ENCODE data around the gene WIPF1. TPM values are rescaled to one million over a fixed set of nuclear protein-coding genes. Genes with fewer than 3 reads are reported as not detected.
A peak's percentile ranks its signal among the peaks of the same experiment; 100 is the strongest.

The WIPF1 gene
- total RNA-seq, 2 donors from 2014 or later = 8.0 to 15.5 TPM

- no peak for ATAC-seq
- H3K9me3 ChIP-seq = no peaks in the 10 kb centered on the region
- TF ChIP-seq CTCF (IDR thresholded peaks at IDR 0.05) (no peak), POLR2A (IDR thresholded peaks at IDR 0.05) (no peak)
- H3K4me1 ChIP-seq = peaks cover 9% of the 10 kb centered on the region
- no peaks in the 10 kb centered on the region for H3K27me3 ChIP-seq
- no peak overlapping the region for H3K27ac ChIP-seq
- no peak for DNase-seq
- WGBS, 2 donors = 0 to 90% methylated on average over 1 of the region's 1 CpG
- intact Hi-C loops (cut with DNase I) = no loop called here
- H3K36me3 ChIP-seq (replicated peaks in 1 of 2; ENCODE audit: insufficient read depth in 1 of 2, low read depth in 2 of 2) = no peaks in the 10 kb centered on the region
- no peak overlapping the region for H3K4me3 ChIP-seq
Measured at GRCh38 chr2:174569678-174570077, 27.9 kb downstream of the WIPF1 start.

DNA sequence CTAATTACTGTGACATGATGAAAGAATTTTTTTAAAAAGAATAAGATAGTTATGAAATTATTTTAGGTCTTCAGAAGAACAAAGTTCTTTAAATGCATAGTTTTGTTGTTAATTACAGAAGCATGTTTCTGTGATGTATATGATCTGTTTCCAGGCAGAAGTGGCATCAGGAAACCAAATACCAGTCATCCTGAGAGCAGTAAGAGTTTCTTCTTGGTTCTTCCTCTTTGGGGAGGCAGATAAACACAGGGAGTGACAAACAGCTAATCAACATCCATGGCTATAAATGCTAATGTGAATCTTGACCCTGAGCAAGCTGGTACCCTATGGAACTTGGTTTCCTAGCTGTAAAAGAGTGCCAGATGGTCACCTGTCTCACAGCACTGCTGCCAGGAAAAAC lies 29.2 kb downstream of the WIPF1 start:
- H3K27me3 ChIP-seq = no peaks in the 10 kb centered on the region
- H3K4me1 ChIP-seq = peaks cover 6% of the 10 kb centered on the region
- intact Hi-C loops (cut with DNase I) = no loop called here
- ATAC-seq = no peak
- no peak overlapping the region for H3K4me3 ChIP-seq
- TF ChIP-seq CTCF (IDR thresholded peaks at IDR 0.05) (no peak), POLR2A (IDR thresholded peaks at IDR 0.05) (no peak)
- H3K9me3 ChIP-seq = no peaks in the 10 kb centered on the region
- H3K36me3 ChIP-seq (replicated peaks in 1 of 2; ENCODE audit: insufficient read depth in 1 of 2, low read depth in 2 of 2) = no peaks in the 10 kb centered on the region
- no peak for DNase-seq
- no peak overlapping the region for H3K27ac ChIP-seq

DNA sequence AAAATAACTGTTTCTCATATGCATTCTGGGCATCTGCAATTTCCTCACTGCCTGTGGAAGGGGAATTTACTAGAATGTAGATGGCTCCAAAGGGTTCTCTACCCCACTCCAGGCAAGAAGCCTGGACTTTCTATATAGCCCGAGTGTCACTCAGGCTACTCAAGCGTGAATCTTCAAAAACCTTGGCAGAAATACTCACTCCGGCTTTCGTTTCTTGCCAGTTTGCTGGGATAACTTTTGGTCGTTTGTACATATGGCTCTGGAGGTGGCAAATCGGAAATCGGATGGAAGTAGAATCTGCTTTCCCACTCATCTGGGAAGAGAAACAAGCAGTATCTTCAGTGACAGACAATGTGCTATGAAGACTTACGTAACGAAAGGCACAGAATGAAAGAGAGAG lies 30.7 kb downstream of the WIPF1 start:
- DNase-seq = no peak
- Histone ChIP-seq H3K9me3 (no peaks in the 10 kb centered on the region), H3K27ac (no peak overlapping the region), H3K4me1 (peaks cover 21% of the 10 kb centered on the region), H3K36me3 (replicated peaks in 1 of 2; ENCODE audit: insufficient read depth in 1 of 2, low read depth in 2 of 2) (no peaks in the 10 kb centered on the region), H3K4me3 (no peak overlapping the region), H3K27me3 (no peaks in the 10 kb centered on the region)
- ATAC-seq = no peak
- TF ChIP-seq POLR2A (IDR thresholded peaks at IDR 0.05) = no peak
- no peak for TF ChIP-seq CTCF (IDR thresholded peaks at IDR 0.05)
- WGBS, 2 donors = 95% methylated on average over 9 of the region's 9 CpGs
- intact Hi-C loops (cut with DNase I) = no loop called here

DNA sequence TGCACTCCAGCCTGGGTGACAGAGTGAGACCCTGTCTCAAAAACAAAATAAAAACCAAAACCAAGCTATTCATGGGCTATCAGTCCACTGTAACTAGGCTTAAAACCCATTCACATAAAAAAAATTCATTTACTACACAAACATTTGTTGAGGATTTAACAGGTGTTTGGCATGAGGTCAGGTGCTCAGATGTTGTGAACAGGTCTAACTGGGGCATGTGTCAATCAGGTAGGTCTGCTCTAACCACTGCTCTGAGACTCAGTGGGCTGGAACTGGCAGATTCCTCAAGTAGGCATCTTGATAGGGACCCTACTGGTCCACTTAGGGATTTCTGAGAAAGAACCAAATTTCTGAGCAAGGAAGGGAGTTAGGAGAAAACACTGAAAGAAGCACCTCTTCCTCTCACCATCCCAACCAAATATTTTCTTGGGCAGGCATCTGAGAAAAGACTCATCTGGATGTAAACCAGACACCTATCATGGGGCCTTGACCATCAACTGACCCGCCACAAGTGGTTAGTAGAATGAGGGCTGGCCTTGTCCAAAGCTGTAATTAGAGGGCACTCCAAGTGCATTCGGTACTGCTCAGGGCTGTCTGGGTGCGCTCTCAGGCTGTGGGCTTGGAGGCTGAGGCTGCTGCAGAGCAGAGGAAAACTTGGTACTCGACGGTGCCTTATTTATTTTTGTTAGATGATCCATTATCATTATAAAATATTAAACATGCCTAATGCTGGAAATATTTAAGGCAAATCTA lies 33.9 kb downstream of the WIPF1 start:
- TF ChIP-seq CTCF (IDR thresholded peaks at IDR 0.05) (no peak), POLR2A (IDR thresholded peaks at IDR 0.05) (no peak)
- 39 to 52% methylated on average over 4 to 5 of the region's 5 CpGs for WGBS, 2 donors
- intact Hi-C loops (cut with DNase I) = no loop called here
- Histone ChIP-seq H3K9me3 (no peaks in the 10 kb centered on the region), H3K4me1 (peaks cover 32% of the 10 kb centered on the region), H3K36me3 (replicated peaks in 1 of 2; ENCODE audit: insufficient read depth in 1 of 2, low read depth in 2 of 2) (no peaks in the 10 kb centered on the region), H3K27ac (peak overlapping the region in 3 of 4 donors; percentile 13 to 46 (median 24)), H3K27me3 (no peaks in the 10 kb centered on the region), H3K4me3 (no peak overlapping the region)
- peak; percentile 45 to 78 (median 72) for DNase-seq
- peak; percentile 55 for ATAC-seq

DNA sequence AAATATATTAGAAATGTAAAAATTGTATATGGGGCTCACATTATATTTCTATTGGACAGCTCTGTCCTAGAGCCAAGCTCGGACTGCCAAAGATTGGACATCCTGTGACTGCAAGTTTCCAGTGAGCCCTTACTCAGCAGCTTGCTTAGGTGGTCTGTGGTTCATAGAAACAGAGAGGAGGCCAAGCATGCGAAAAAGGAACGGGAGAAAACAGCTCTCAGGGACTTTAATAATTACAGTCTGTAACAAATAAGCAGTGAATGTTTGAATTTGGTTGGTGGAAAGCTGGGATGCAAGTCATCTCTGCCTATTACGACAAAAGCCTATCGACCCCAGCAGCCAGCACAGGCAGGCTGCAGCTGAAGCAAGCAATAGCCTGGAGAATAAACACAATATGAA lies 35.6 kb downstream of the WIPF1 start:
- H3K27ac ChIP-seq = peak overlapping the region in 3 of 4 donors; percentile 8 to 66 (median 46)
- H3K4me1 ChIP-seq = peaks cover 32% of the 10 kb centered on the region
- no peaks in the 10 kb centered on the region for H3K9me3 ChIP-seq
- no peak for DNase-seq
- H3K27me3 ChIP-seq = no peaks in the 10 kb centered on the region
- no peak for ATAC-seq
- WGBS, 2 donors = 57 to 59% methylated on average over 5 of the region's 5 CpGs
- TF ChIP-seq CTCF (IDR thresholded peaks at IDR 0.05) = no peak
- TF ChIP-seq POLR2A (IDR thresholded peaks at IDR 0.05) = no peak
- H3K36me3 ChIP-seq (replicated peaks in 1 of 2; ENCODE audit: insufficient read depth in 1 of 2, low read depth in 2 of 2) = no peaks in the 10 kb centered on the region
- intact Hi-C loops (cut with DNase I) = no loop called here
- no peak overlapping the region for H3K4me3 ChIP-seq

All from body of pancreas (tissue), 4 donors.